ENCODE measurements around the gene ATP1B1. TPM values are rescaled to one million over a fixed set of nuclear protein-coding genes. Genes with fewer than 3 reads are reported as not detected.

The ATP1B1 gene
- total and polyA plus RNA-seq, 2 experiments from 2014 or later: 51.0 to 73.4 TPM

- Mint-ChIP-seq H3K36me3 (ENCODE audit: low read depth) (no peaks in the 10 kb centered on the region), H3K4me3 (no peak overlapping the region), H3K27ac (no peak overlapping the region), H3K27me3 (ENCODE audit: insufficient read depth, low read depth, poor library complexity) (peaks cover 2% of the 10 kb centered on the region), H3K4me1 (peaks cover 12% of the 10 kb centered on the region), H3K9me3 (no peaks in the 10 kb centered on the region)
- Histone ChIP-seq H3K4me3 (no peak overlapping the region), H4K20me1 (replicated peaks; ENCODE audit: insufficient read depth) (no peaks in the 10 kb centered on the region), H3K79me2 (replicated peaks; ENCODE audit: insufficient read depth) (no peaks in the 10 kb centered on the region), H3K27me3 (ENCODE audit: insufficient read depth) (no peaks in the 10 kb centered on the region), H3K36me3 (ENCODE audit: insufficient read depth) (no peaks in the 10 kb centered on the region), H3K4me1 (ENCODE audit: insufficient read depth) (0 out of 2 replicates have a peak, but pooled peaks cover 7% of the 10 kb centered on the region), H3F3A (replicated peaks; ENCODE audit: low read depth) (no peaks in the 10 kb centered on the region), H3K9me2 (ENCODE audit: insufficient read depth) (no peaks in the 10 kb centered on the region), H3K27ac (ENCODE audit: low read depth) (no peak overlapping the region), H3K4me2 (no peak overlapping the region), H2AFZ (no peak overlapping the region)
- DNase-seq (ENCODE audit: low spot score): no peak
- no peak for TF ChIP-seq NANOG (IDR thresholded peaks at IDR 0.05; ENCODE audit: borderline replicate concordance)
- TF ChIP-seq ZNF114 (CRISPR knock-in tag; IDR thresholded peaks at IDR 0.05): no peak
- no peak for TF ChIP-seq REST (IDR thresholded peaks at IDR 0.05; ENCODE audit: unreplicated experiment)
- no peak for TF ChIP-seq POLR2AphosphoS5 (IDR thresholded peaks at IDR 0.05; ENCODE audit: low read depth)
- no peak for TF ChIP-seq EZH2 (IDR thresholded peaks at IDR 0.05; ENCODE audit: low read depth, unreplicated experiment)
- no peak for TF ChIP-seq EZH2phosphoT487 (IDR thresholded peaks at IDR 0.05; ENCODE audit: unreplicated experiment)
- no peak for TF ChIP-seq JUNB (IDR thresholded peaks at IDR 0.05; ENCODE audit: unreplicated experiment)
- TF ChIP-seq ZNF462 (CRISPR knock-in tag; IDR thresholded peaks at IDR 0.05): no peak
- no peak for TF ChIP-seq CTCF (conservative IDR thresholded peaks at IDR 0.05; ENCODE audit: low read depth in 2 of 2)
- no peak for TF ChIP-seq ZNF331 (CRISPR knock-in tag; IDR thresholded peaks at IDR 0.05; ENCODE audit: low read depth)
- TF ChIP-seq ETS1 (IDR thresholded peaks at IDR 0.05): no peak
- TF ChIP-seq STAT1 (IDR thresholded peaks at IDR 0.05; ENCODE audit: unreplicated experiment): no peak
- TF ChIP-seq CREB1 (CRISPR knock-in tag; IDR thresholded peaks at IDR 0.05; ENCODE audit: low read depth): no peak
- ATAC-seq: no peak
Measured at GRCh38 chr1:169092399-169092798, 14.1 kb upstream of the ATP1B1 start.

Measured in GM23338 (cell line).